Ovary (tissue), 3 donors: ENCODE measurements around the gene DSG1.

Experiments used
- CTCF ChIP-seq, 3 donors: fragments of 450-650 bp in 2 of 3; fragments of 200-600 bp in 1 of 3; IDR thresholded peaks; one replicate each; pipeline versions ENCODE4 v1.5.1 to v1.8.0; 2016 to 2022; ENCODE audit warnings: antibody characterized with exemption in 3 of 3, mild to moderate bottlenecking in 1 of 3
- EP300 ChIP-seq: sonication (generic); formaldehyde crosslinking; IDR thresholded peaks from one replicate; pipeline ENCODE4 v1.6.1; 2017; ENCODE audit warnings: antibody characterized with exemption
- POLR2A ChIP-seq: fragments of 450-650 bp; IDR thresholded peaks from one replicate; pipeline ENCODE4 v1.6.1; 2017; ENCODE audit warnings: antibody characterized with exemption, mild to moderate bottlenecking, moderate library complexity
- donor health status: DM: no; HTN: no; CAD: no.

GRCh38 chr18:31325051-31325450, 7.1 kb downstream of the DSG1 start:
- no peak for TF ChIP-seq CTCF (IDR thresholded peaks at IDR 0.05)
- no peak for TF ChIP-seq POLR2A
- no peak for TF ChIP-seq EP300
